GM12891 (cell line): ENCODE measurements around the gene AMY2A.
"Not testable (repeated sequence)": the region's sequence is repeated elsewhere in the genome, so short reads cannot be mapped to it uniquely, and the experiment has no call there.

Experiments
- POLR2A ChIP-seq: IDR thresholded peaks from 2 replicates; pipeline ENCODE4 v1.6.1; 2011; ENCODE audit warnings: low read depth, low read length, control low read depth
- POLR2AphosphoS5 ChIP-seq: IDR thresholded peaks from 2 replicates; pipeline ENCODE4 v1.6.1; 2011; ENCODE audit warnings: low read depth, low read length, control low read depth
- POU2F2 ChIP-seq: IDR thresholded peaks from 2 replicates; pipeline ENCODE4 v1.6.1; 2011; ENCODE audit warnings: low read depth, mild to moderate bottlenecking, control low read depth, low read length, moderate library complexity
- SPI1 ChIP-seq: IDR thresholded peaks from 2 replicates; pipeline ENCODE4 v1.6.1; 2011; ENCODE audit warnings: low read depth, low read length, control low read depth
- TAF1 ChIP-seq: IDR thresholded peaks from 2 replicates; pipeline ENCODE4 v1.6.1; 2011; ENCODE audit warnings: low read depth, low read length, control low read depth

DNA sequence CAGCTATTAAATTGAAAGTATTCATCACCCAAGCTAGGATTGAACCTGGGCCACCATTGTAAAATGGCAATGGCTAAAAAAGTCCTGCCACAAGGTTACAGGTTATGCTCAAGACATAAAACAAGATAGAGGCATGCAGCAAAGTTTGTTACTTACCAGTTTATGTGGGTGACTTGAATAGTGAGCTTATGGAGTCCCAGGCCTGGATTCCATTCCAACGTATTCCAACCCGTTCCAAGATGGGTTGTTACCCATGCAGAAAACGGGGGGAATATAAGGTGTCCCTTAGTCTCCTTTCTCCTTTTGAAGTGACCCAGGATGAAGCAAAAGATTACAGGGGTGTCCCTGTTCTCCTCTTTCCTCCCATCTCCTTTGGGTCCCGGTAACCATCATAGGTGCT, 10.2 kb downstream of the AMY2A start:
- TF ChIP-seq POLR2A, POLR2AphosphoS5, TAF1, SPI1, POU2F2: not testable (repeated sequence)
